IPS-20b (cell line): ENCODE results near the gene CSMD2.

Experiments
- H3K27ac ChIP-seq: one replicate; pipeline ENCODE4 v1.5.1; 2013; ENCODE audit warnings: low read length
- H3K27me3 ChIP-seq: 2 replicates; pipeline ENCODE4 v1.6.1; 2013; ENCODE audit warnings: mild to moderate bottlenecking, low read length, inconsistent platforms; ENCODE audit not compliant: insufficient read depth
- H3K36me3 ChIP-seq: 2 replicates; pipeline ENCODE4 v1.6.1; 2013; ENCODE audit warnings: low read depth, mild to moderate bottlenecking, inconsistent platforms, low read length, moderate library complexity; ENCODE audit not compliant: insufficient read depth
- H3K4me1 ChIP-seq: 2 replicates; pipeline ENCODE4 v1.6.1; 2013; ENCODE audit warnings: mild to moderate bottlenecking, control low read depth, inconsistent platforms, low read length, moderate library complexity; ENCODE audit not compliant: insufficient read depth
- H3K4me3 ChIP-seq: 2 replicates; pipeline ENCODE4 v1.5.1; 2013; ENCODE audit warnings: mild to moderate bottlenecking, low read length, inconsistent platforms
- H3K9ac ChIP-seq: 2 replicates; pipeline ENCODE4 v1.6.1; 2013; ENCODE audit warnings: low read depth, mild to moderate bottlenecking, inconsistent platforms, low read length, moderate library complexity
- H3K9me3 ChIP-seq: 2 replicates; pipeline ENCODE4 v1.6.1; 2013; ENCODE audit warnings: mild to moderate bottlenecking, low read depth, low read length, inconsistent platforms; ENCODE audit not compliant: insufficient read depth

The CSMD2 gene

GRCh38 chr1:33680281-33680840 lies 484.7 kb downstream of the CSMD2 start:
- Histone ChIP-seq H3K27me3 (no peaks in the 10 kb centered on the region), H3K27ac (no peak overlapping the region), H3K9me3 (no peaks in the 10 kb centered on the region)

DNA sequence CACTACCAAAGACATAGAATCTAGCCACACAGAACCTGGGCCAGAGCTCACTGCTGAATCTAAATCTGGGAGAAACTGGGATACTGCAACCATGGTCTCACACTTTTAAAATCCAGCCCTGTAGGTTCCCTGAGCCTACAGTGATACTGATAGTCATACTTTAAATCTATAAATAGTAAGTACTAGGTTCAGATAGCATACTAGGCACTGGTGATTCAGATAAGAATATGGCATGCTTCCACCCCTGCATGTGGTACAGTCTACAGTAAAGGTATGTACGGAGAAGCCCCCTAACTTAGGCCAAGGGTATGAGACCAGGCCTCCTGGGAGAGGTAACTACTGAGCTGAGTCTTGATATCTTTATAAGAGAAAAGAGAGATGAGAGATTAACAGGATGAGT lies 494.5 kb downstream of the CSMD2 start:
- no peak overlapping the region for H3K4me3 ChIP-seq
- no peaks in the 10 kb centered on the region for H3K27me3 ChIP-seq
- H3K27ac ChIP-seq, result no peak overlapping the region
- no peak overlapping the region for H3K9ac ChIP-seq
- H3K36me3 ChIP-seq, result peaks cover 27% of the 10 kb centered on the region; the same call in 1 of the 2 replicates
- no peaks in the 10 kb centered on the region for H3K4me1 ChIP-seq
- peaks cover 10% of the 10 kb centered on the region; the same call in 1 of the 2 replicates for H3K9me3 ChIP-seq

More at GRCh38 chr1:33680281-33680840, 484.7 kb downstream of the CSMD2 start:
- H3K9ac ChIP-seq, result no peak overlapping the region
- no peaks in the 10 kb centered on the region for H3K36me3 ChIP-seq
- H3K4me3 ChIP-seq, result no peak overlapping the region
- no peaks in the 10 kb centered on the region for H3K4me1 ChIP-seq

GRCh38 chr1:33668695-33669094 lies 496.3 kb downstream of the CSMD2 start:
- Histone ChIP-seq H3K9me3 (peaks cover 10% of the 10 kb centered on the region; the same call in 1 of the 2 replicates), H3K36me3 (peaks cover 27% of the 10 kb centered on the region; the same call in 1 of the 2 replicates), H3K27ac (no peak overlapping the region), H3K4me3 (no peak overlapping the region), H3K9ac (no peak overlapping the region), H3K27me3 (no peaks in the 10 kb centered on the region), H3K4me1 (no peaks in the 10 kb centered on the region)

DNA sequence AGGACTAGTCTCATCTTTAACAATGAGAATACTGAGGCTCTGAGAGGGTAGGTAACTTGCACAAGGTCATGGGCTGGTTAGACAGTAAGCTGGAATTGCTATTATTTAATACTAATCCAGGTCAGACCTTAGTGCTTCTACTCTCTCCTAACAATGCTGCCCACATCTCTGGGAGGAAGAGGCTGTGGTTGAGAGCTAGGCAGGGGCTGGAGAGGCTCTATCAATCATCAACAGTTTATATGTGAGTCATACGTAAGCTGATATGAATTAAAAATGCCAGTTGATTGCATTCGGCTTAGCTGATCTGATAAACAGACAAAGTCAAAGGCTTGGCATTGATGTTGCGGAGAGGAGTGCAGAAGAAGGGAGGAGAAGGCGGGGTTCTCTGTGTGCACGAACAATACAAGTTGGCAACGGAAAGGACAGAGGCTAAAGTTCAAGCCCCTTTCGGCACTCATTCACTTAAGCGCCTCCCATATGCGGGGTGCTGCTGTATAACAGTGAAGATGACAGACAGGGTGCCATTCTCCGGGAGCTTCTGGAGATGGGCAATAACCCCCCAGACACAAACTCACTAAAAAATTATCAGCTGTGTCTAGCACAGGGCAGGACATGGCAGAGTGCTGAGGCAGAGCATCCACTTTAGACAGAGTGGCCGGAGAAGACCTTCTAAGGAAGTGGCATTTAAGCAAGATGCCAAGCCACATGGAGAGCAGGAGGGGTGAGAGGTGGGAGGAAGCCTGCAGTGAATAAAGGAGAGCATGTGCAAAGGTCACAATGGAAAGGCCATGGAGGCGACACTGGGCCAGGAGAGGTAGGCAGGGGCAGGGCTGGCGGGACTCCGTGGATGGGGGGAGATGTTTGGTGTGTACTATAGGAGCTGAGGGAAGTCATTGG lies 497.4 kb downstream of the CSMD2 start:
- Histone ChIP-seq H3K36me3 (peaks cover 32% of the 10 kb centered on the region; the same call in 1 of the 2 replicates), H3K9ac (no peak overlapping the region), H3K4me3 (no peak overlapping the region), H3K9me3 (peaks cover 10% of the 10 kb centered on the region; the same call in 1 of the 2 replicates), H3K27ac (no peak overlapping the region), H3K4me1 (no peaks in the 10 kb centered on the region), H3K27me3 (no peaks in the 10 kb centered on the region)

GRCh38 chr1:33666616-33667015 lies 498.4 kb downstream of the CSMD2 start:
- Histone ChIP-seq H3K27me3 (no peaks in the 10 kb centered on the region), H3K27ac (no peak overlapping the region), H3K36me3 (peaks cover 35% of the 10 kb centered on the region; the same call in 1 of the 2 replicates), H3K9ac (no peak overlapping the region), H3K4me1 (no peaks in the 10 kb centered on the region), H3K4me3 (no peak overlapping the region), H3K9me3 (peaks cover 10% of the 10 kb centered on the region; the same call in 1 of the 2 replicates)

GRCh38 chr1:33661811-33662454 lies 503.1 kb downstream of the CSMD2 start:
- Histone ChIP-seq H3K36me3 (peaks cover 37% of the 10 kb centered on the region; the same call in 1 of the 2 replicates), H3K9me3 (no peaks in the 10 kb centered on the region), H3K27me3 (no peaks in the 10 kb centered on the region), H3K9ac (no peak overlapping the region), H3K27ac (no peak overlapping the region), H3K4me3 (no peak overlapping the region), H3K4me1 (no peaks in the 10 kb centered on the region)

- no peaks in the 10 kb centered on the region for H3K9me3 ChIP-seq
- H3K27me3 ChIP-seq, result no peaks in the 10 kb centered on the region
- H3K4me3 ChIP-seq, result no peak overlapping the region
- H3K4me1 ChIP-seq, result no peaks in the 10 kb centered on the region
- no peak overlapping the region for H3K9ac ChIP-seq
- peaks cover 39% of the 10 kb centered on the region; the same call in 1 of the 2 replicates for H3K36me3 ChIP-seq
- no peak overlapping the region for H3K27ac ChIP-seq
Measured at GRCh38 chr1:33660956-33661355, 504.1 kb downstream of the CSMD2 start.

DNA sequence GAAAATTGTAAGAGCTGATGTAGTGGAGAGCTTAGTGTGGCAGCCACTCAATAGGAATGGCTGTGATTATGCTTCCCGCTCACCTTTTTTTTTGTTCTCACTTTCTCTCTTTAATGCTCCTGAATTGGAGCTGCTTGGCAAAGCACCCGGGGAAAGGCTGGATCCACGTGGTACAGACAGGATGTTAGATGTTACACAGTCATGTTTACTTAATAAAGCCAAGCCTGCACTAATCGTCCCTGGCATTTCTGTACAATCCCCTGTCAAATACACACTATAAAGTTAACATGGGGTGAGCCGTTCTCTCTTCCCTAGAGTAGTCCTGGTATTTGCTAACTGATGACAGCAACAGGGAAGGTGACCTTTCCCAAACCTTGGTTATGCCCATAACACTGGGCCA lies 504.8 kb downstream of the CSMD2 start:
- Histone ChIP-seq H3K27me3 (no peaks in the 10 kb centered on the region), H3K4me3 (no peak overlapping the region), H3K27ac (no peak overlapping the region), H3K9me3 (no peaks in the 10 kb centered on the region), H3K36me3 (peaks cover 35% of the 10 kb centered on the region; the same call in 1 of the 2 replicates), H3K9ac (no peak overlapping the region), H3K4me1 (no peaks in the 10 kb centered on the region)

GRCh38 chr1:33659641-33660040 lies 505.4 kb downstream of the CSMD2 start:
- no peak overlapping the region for H3K4me3 ChIP-seq
- no peaks in the 10 kb centered on the region for H3K9me3 ChIP-seq
- no peak overlapping the region for H3K27ac ChIP-seq
- H3K4me1 ChIP-seq, result no peaks in the 10 kb centered on the region
- no peaks in the 10 kb centered on the region for H3K27me3 ChIP-seq
- peaks cover 35% of the 10 kb centered on the region; the same call in 1 of the 2 replicates for H3K36me3 ChIP-seq
- no peak overlapping the region for H3K9ac ChIP-seq

- no peak overlapping the region for H3K9ac ChIP-seq
- no peaks in the 10 kb centered on the region for H3K27me3 ChIP-seq
- H3K9me3 ChIP-seq, result no peaks in the 10 kb centered on the region
- H3K27ac ChIP-seq, result no peak overlapping the region
- no peaks in the 10 kb centered on the region for H3K4me1 ChIP-seq
- H3K36me3 ChIP-seq, result peaks cover 31% of the 10 kb centered on the region; the same call in 1 of the 2 replicates
- H3K4me3 ChIP-seq, result no peak overlapping the region
Measured at GRCh38 chr1:33657833-33658232, 507.2 kb downstream of the CSMD2 start.

GRCh38 chr1:33656467-33657005 lies 508.5 kb downstream of the CSMD2 start:
- Histone ChIP-seq H3K9ac (no peak overlapping the region), H3K4me3 (no peak overlapping the region), H3K4me1 (no peaks in the 10 kb centered on the region), H3K27ac (no peak overlapping the region), H3K27me3 (no peaks in the 10 kb centered on the region), H3K9me3 (no peaks in the 10 kb centered on the region), H3K36me3 (peaks cover 24% of the 10 kb centered on the region; the same call in 1 of the 2 replicates)
